Peyer's patch (tissue), 4 donors: ENCODE measurements around the gene RUNX3. TPM values are rescaled to one million over a fixed set of nuclear protein-coding genes. Genes with fewer than 3 reads are reported as not detected.

Experiments used
- DNase-seq, 3 donors: peaks; one replicate each; pipeline ENCODE4 v3.0.0-alpha.2; 2017 to 2019
- H3K27ac ChIP-seq, 4 donors: fragments of 200-600 bp; sonication (generic); one replicate each; pipeline ENCODE4 v1.5.1; 2016 to 2019
- H3K27me3 ChIP-seq, 2 donors: fragments of 200-600 bp; sonication (generic); one replicate each; pipeline ENCODE4 v1.5.1; 2019
- H3K36me3 ChIP-seq, 3 donors: fragments of 200-600 bp; sonication (generic); one replicate each; pipeline ENCODE4 v1.5.1; 2016 to 2019
- H3K4me1 ChIP-seq, 4 donors: fragments of 200-600 bp; sonication (generic); one replicate each; pipeline ENCODE4 v1.5.1; 2016 to 2019
- H3K4me3 ChIP-seq, 4 donors: fragments of 200-600 bp; sonication (generic); 1 replicate in 3 of 4; 2 replicates in 1 of 4; pipeline ENCODE4 v1.5.1; 2016 to 2019; ENCODE audit warnings: mild to moderate bottlenecking in 1 of 4
- H3K9me3 ChIP-seq, 4 donors: fragments of 200-600 bp; sonication (generic); one replicate each; pipeline ENCODE4 v1.5.1; 2016 to 2019; ENCODE audit warnings: mild to moderate bottlenecking in 1 of 4
- POLR2A ChIP-seq, 2 donors: fragments of 450-650 bp; IDR thresholded peaks; one replicate each; pipeline ENCODE4 v1.5.1; 2017; ENCODE audit warnings: antibody characterized with exemption in 2 of 2, mild to moderate bottlenecking in 2 of 2, moderate library complexity in 2 of 2
- total RNA-seq, 4 donors: library from RNA; depleted of rRNA; stranded (reverse); fragments of >200 nt; gene quantifications; one replicate each; pipeline ENCODE4 v1.1.0, GENCODE V29; 2016
- TF ChIP-seq, protein P1 (sequence below), 6 experiments: fragments of 450-650 bp in 4 of 6; fragments of 200-600 bp in 2 of 6; sonication (generic) in 1 of 6; IDR thresholded peaks; one replicate each; pipeline ENCODE4 v1.5.1; 2017 to 2019; ENCODE audit warnings: antibody characterized with exemption in 6 of 6, mild to moderate bottlenecking in 3 of 6, moderate library complexity in 1 of 6

The RUNX3 gene
- total RNA-seq, 4 donors from 2014 or later = 2.1 to 9.9 (median 6.0) TPM

GRCh38 chr1:24952413-24952841, 22.4 kb upstream of the RUNX3 start:
- no peaks in the 10 kb centered on the region for H3K36me3 ChIP-seq
- peak overlapping the region in 1 of 4 donors; percentile 60 for H3K27ac ChIP-seq
- H3K4me3 ChIP-seq = no peak overlapping the region
- H3K4me1 ChIP-seq = peaks cover 0 to 35% (median 10%) of the 10 kb centered on the region in 4 donors
- no peaks in the 10 kb centered on the region for H3K27me3 ChIP-seq
- TF ChIP-seq POLR2A (IDR thresholded peaks at IDR 0.05) = no peak
- TF ChIP-seq, protein P1, sequence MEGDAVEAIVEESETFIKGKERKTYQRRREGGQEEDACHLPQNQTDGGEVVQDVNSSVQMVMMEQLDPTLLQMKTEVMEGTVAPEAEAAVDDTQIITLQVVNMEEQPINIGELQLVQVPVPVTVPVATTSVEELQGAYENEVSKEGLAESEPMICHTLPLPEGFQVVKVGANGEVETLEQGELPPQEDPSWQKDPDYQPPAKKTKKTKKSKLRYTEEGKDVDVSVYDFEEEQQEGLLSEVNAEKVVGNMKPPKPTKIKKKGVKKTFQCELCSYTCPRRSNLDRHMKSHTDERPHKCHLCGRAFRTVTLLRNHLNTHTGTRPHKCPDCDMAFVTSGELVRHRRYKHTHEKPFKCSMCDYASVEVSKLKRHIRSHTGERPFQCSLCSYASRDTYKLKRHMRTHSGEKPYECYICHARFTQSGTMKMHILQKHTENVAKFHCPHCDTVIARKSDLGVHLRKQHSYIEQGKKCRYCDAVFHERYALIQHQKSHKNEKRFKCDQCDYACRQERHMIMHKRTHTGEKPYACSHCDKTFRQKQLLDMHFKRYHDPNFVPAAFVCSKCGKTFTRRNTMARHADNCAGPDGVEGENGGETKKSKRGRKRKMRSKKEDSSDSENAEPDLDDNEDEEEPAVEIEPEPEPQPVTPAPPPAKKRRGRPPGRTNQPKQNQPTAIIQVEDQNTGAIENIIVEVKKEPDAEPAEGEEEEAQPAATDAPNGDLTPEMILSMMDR (IDR thresholded peaks at IDR 0.05) = no peak
- DNase-seq = peak; percentile 9 to 72 (median 62)
- no peaks in the 10 kb centered on the region for H3K9me3 ChIP-seq

DNA sequence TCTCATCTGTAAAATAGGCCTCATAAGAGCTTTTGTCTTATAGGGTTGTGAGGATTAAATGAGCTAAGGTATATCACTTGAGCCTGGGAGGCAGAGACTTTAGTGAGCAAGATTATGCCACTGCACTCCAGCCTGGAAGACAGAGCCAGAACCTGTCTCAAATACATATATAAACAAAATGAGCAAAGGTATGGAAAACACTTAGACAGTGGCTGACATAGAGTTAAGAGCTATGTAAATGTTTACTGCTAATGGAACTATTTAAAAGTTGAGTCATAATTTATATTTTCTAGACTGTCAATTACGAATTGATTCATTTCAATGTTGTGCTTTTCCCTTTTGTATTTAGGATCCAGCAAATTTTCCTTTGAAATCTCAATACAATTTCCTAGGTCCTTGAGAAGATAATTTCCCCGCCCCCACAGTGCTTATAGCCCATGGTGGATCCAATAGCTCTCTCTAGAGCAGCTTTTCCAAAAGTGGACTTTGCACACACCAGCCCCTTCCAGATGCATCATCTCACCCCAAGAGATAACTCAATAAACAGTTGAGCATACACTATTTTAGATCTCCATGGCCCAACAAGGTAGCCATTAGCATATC, 21.8 kb upstream of the RUNX3 start:
- Histone ChIP-seq H3K4me1 (peaks cover 0 to 29% (median 8%) of the 10 kb centered on the region in 4 donors), H3K27me3 (no peaks in the 10 kb centered on the region), H3K4me3 (no peak overlapping the region), H3K36me3 (no peaks in the 10 kb centered on the region), H3K27ac (peak overlapping the region in 1 of 4 donors; percentile 60), H3K9me3 (no peaks in the 10 kb centered on the region)
- DNase-seq = no peak
- no peak for TF ChIP-seq POLR2A (IDR thresholded peaks at IDR 0.05)

DNA sequence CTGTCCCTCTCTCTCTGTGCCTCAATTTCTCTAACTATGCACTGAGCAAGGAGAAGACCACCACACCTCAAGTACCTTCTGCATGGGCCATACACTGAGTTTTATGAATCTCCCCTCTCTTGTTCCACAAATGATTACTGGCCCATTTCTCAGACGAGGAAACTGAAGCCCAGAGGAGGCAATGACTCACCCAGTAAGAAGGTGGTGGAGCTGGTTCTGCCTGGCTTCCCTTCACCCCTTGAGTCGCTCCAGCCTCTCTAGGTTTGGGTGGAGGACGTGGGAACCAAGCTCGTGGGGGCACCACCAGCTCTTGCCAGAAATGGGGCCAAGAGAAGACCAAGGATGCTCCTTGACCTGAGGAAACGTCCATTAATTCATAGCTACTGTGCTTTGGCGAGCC, 21.3 kb upstream of the RUNX3 start:
- Histone ChIP-seq H3K4me3 (no peak overlapping the region), H3K27me3 (no peaks in the 10 kb centered on the region), H3K4me1 (peaks cover 0 to 24% (median 6%) of the 10 kb centered on the region in 4 donors), H3K9me3 (no peaks in the 10 kb centered on the region), H3K36me3 (no peaks in the 10 kb centered on the region), H3K27ac (peak overlapping the region in 1 of 4 donors; percentile 25)
- TF ChIP-seq, protein P1 (IDR thresholded peaks at IDR 0.05) = no peak
- no peak for TF ChIP-seq POLR2A (IDR thresholded peaks at IDR 0.05)
- peak in 1 of 3 donors; percentile 10 for DNase-seq

DNA sequence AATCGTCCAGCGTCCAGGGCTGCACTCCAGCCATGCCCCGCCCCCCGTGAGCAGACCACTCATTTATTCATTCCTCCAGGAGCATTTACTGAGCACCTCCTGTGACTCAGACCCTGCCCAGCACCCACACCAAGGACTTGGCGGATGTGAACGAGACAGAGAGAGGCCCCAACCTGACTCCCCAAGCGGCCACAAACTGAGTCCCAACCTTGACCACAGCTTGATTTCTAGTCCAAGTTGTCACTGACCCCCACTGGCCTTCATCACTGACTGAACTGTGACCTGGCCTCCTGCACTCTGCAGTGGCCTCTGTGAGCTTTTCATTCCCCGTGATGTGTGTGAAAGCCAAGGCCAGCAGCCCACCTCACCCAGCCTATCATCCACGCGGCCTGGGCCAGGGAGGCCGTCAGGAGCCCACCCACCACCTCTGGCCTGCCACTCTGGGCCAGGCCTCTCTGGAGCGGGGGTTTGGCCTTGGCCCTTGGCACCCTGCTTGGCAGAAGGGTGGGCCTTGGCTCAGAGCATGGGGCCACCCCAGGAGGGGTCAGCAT, 19.3 kb upstream of the RUNX3 start:
- Histone ChIP-seq H3K27ac (peak overlapping the region in 1 of 4 donors; percentile 49), H3K4me1 (peaks cover 0 to 11% (median 3%) of the 10 kb centered on the region in 4 donors), H3K9me3 (no peaks in the 10 kb centered on the region), H3K36me3 (no peaks in the 10 kb centered on the region), H3K4me3 (no peak overlapping the region), H3K27me3 (no peaks in the 10 kb centered on the region)
- no peak for TF ChIP-seq POLR2A (IDR thresholded peaks at IDR 0.05)
- TF ChIP-seq, protein P1 (IDR thresholded peaks at IDR 0.05) = no peak
- DNase-seq = no peak

DNA sequence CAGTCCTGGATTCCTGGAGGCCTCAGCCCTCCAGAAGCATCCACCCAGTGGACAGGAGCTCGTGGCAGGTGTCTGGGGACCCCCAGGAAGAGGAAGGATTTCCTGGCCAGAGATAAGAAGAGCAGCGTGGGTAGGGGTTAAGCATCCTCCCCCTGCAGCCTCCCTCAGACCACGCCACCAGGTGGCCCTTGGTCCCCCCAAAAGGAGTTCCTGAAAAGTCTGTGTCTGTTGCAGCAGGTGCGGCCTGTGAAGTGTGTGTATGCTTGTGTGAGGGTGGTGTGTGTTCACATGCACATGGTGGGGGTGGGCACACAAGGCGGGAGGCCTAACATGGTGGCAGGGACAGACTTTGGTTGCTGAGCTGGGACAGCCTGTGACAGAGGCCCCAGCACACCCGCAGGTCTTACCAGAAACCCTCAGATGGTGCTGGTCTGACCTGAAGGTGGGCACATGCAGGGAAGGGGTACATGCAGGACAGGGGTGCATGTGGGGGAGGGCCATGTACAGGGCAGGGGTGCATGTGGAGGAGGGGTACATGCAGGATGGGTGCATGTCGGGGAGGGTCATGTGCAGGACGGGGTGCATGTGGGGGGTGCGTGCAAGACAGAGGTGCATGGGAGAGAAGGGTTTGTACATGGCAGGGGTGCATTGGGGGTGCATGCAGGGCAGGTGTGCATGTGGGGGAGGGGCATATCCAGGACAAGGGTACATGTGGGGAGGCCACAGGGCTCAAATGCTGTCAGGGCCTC, 18.2 kb upstream of the RUNX3 start:
- DNase-seq = no peak
- Histone ChIP-seq H3K9me3 (no peaks in the 10 kb centered on the region), H3K4me1 (peaks cover 0 to 10% (median 3%) of the 10 kb centered on the region in 4 donors), H3K27ac (peak overlapping the region in 1 of 4 donors; percentile 52), H3K36me3 (no peaks in the 10 kb centered on the region), H3K27me3 (no peaks in the 10 kb centered on the region), H3K4me3 (no peak overlapping the region)
- TF ChIP-seq, protein P1 (IDR thresholded peaks at IDR 0.05) = peak in 1 of 6 experiments; percentile 16
- no peak for TF ChIP-seq POLR2A (IDR thresholded peaks at IDR 0.05)
